ENCODE results near the gene GTPBP2. TPM values are rescaled to one million over a fixed set of nuclear protein-coding genes. Genes with fewer than 3 reads are reported as not detected.

GTPBP2 gene
- total RNA-seq, 1 experiment from 2014 or later, result 76.4 TPM

DNA sequence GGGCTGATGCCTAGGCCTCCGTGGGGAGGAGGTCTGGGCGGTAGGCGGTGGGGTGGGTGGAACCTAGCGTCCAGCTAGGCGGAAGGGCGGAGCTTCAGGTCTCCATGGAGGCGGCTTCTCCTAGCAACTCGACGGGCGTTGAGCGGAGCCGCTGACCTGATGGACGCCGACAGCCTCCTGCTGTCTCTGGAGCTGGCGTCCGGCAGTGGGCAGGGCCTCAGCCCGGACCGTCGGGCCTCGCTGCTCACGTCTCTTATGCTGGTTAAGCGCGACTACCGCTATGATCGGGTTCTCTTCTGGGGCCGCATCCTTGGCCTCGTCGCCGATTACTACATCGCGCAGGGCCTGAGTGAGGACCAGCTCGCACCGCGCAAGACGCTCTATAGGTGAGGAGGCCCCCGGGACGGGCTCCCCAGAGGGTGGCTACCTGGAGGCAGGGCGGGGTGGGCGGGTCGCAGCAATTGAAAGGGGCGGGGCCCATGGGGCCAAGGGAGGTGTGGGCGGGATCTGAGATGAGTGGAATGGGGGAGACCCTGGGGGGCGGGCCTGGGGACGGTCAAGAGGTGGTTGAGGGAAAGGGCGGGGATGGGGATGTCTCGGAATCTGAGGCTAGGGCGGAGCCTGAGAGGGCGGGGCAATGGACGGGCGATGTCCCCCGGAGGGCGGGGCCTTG lies 16.0 kb upstream of the GTPBP2 start, which contains the start of gene RSPH9:
Gene RSPH9, plus strand, starts transcription at position 97 of the 673 bp plus-strand sequence. Its CDS starts 63 bp downstream, at position 160.
- DNase-seq (ENCODE audit: low spot score) (peak; percentile 99), ATAC-seq (peak; percentile 94)
- H3K27ac Mint-ChIP-seq, result peak within 1 kb of the TSS; percentile 99
- no peak for TF ChIP-seq RORB (CRISPR knock-in tag; IDR thresholded peaks at IDR 0.05)
- TF ChIP-seq FOXP1 (CRISPR knock-in tag; IDR thresholded peaks at IDR 0.05; ENCODE audit: borderline replicate concordance), result no peak
- TF ChIP-seq ZNF423 (CRISPR knock-in tag; IDR thresholded peaks at IDR 0.05), result peak; percentile 31; the same call in 1 of the 2 replicates
- no peak for TF ChIP-seq CREB1 (CRISPR knock-in tag; IDR thresholded peaks at IDR 0.05)
- no peak for TF ChIP-seq RELA (CRISPR knock-in tag; IDR thresholded peaks at IDR 0.05; ENCODE audit: borderline replicate concordance)
- TF ChIP-seq SP1 (CRISPR knock-in tag; conservative IDR thresholded peaks at IDR 0.05), result peak; percentile 17; the same call in 1 of the 2 replicates
- TF ChIP-seq, protein P1, sequence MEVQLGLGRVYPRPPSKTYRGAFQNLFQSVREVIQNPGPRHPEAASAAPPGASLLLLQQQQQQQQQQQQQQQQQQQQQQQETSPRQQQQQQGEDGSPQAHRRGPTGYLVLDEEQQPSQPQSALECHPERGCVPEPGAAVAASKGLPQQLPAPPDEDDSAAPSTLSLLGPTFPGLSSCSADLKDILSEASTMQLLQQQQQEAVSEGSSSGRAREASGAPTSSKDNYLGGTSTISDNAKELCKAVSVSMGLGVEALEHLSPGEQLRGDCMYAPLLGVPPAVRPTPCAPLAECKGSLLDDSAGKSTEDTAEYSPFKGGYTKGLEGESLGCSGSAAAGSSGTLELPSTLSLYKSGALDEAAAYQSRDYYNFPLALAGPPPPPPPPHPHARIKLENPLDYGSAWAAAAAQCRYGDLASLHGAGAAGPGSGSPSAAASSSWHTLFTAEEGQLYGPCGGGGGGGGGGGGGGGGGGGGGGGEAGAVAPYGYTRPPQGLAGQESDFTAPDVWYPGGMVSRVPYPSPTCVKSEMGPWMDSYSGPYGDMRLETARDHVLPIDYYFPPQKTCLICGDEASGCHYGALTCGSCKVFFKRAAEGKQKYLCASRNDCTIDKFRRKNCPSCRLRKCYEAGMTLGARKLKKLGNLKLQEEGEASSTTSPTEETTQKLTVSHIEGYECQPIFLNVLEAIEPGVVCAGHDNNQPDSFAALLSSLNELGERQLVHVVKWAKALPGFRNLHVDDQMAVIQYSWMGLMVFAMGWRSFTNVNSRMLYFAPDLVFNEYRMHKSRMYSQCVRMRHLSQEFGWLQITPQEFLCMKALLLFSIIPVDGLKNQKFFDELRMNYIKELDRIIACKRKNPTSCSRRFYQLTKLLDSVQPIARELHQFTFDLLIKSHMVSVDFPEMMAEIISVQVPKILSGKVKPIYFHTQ (CRISPR knock-in tag; IDR thresholded peaks at IDR 0.05), result no peak
- peaks cover 15% of the 10 kb centered on the region for H3K4me1 Mint-ChIP-seq
- H3K9me3 Mint-ChIP-seq, result no peaks in the 10 kb centered on the region
- H3K4me3 Mint-ChIP-seq, result peak within 1 kb of the TSS; percentile 76
- peaks cover 14% of the 10 kb centered on the region for H3K36me3 Mint-ChIP-seq
- CTCF ChIA-PET, result interaction anchor here (0.8 to 2.6 kb wide), 16 partner anchors 9 to 434 kb away, joined by 3 to 45 read pairs (median 6); partner anchors contain the start of genes GTPBP2, MAD2L1BP and VEGFA
- peaks cover 3% of the 10 kb centered on the region; the same call in 1 of the 2 replicates for H3K27me3 Mint-ChIP-seq (ENCODE audit: low read depth)
- POLR2A ChIA-PET, result interaction anchor here (0.5 to 2.5 kb wide), 7 partner anchors 9 to 357 kb away, joined by 3 to 32 read pairs (median 4); partner anchors contain the start of genes GTPBP2 and MAD2L1BP

DNA sequence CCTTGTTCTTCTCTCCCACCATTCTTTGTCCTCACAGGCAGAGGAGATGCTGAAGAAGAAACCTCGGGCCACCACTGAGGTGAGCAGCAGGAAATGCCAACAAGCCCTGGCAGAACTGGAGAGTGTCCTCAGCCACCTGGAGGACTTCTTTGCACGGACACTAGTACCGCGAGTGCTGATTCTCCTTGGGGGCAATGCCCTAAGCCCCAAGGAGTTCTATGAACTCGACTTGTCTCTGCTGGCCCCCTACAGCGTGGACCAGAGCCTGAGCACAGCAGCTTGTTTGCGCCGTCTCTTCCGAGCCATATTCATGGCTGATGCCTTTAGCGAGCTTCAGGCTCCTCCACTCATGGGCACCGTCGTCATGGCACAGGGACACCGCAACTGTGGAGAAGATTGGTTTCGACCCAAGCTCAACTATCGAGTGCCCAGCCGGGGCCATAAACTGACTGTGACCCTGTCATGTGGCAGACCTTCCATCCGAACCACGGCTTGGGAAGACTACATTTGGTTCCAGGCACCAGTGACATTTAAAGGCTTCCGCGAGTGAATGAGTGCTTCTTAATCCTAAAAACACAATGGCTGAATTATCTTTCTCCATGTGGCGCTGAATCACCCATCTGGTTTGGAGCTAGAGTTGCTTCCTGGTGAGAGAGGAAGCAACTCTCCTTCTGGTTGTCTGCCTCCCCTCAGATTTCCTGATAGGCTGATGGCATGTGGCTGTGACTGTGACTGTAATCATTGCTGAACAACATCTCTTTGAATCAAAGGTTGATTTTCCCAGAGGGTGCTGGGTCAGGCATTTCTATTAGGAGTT lies 11.1 kb upstream of the GTPBP2 start:
- no peak for TF ChIP-seq OVOL2 (CRISPR knock-in tag; IDR thresholded peaks at IDR 0.05; ENCODE audit: borderline replicate concordance)
- no peak for TF ChIP-seq SP1 (CRISPR knock-in tag; conservative IDR thresholded peaks at IDR 0.05)
- TF ChIP-seq ATF1 (CRISPR knock-in tag; IDR thresholded peaks at IDR 0.05), result no peak
- no peak for TF ChIP-seq GRHL2 (CRISPR knock-in tag; IDR thresholded peaks at IDR 0.05; ENCODE audit: insufficient replicate concordance, severe bottlenecking)
- no peak for TF ChIP-seq ELF4 (CRISPR knock-in tag; IDR thresholded peaks at IDR 0.05; ENCODE audit: low read depth)
- no peak for TF ChIP-seq ZNF263 (CRISPR knock-in tag; IDR thresholded peaks at IDR 0.05; ENCODE audit: low read depth)
- TF ChIP-seq SMAD3 (CRISPR knock-in tag; IDR thresholded peaks at IDR 0.05; ENCODE audit: borderline replicate concordance), result no peak
- TF ChIP-seq, protein P2, sequence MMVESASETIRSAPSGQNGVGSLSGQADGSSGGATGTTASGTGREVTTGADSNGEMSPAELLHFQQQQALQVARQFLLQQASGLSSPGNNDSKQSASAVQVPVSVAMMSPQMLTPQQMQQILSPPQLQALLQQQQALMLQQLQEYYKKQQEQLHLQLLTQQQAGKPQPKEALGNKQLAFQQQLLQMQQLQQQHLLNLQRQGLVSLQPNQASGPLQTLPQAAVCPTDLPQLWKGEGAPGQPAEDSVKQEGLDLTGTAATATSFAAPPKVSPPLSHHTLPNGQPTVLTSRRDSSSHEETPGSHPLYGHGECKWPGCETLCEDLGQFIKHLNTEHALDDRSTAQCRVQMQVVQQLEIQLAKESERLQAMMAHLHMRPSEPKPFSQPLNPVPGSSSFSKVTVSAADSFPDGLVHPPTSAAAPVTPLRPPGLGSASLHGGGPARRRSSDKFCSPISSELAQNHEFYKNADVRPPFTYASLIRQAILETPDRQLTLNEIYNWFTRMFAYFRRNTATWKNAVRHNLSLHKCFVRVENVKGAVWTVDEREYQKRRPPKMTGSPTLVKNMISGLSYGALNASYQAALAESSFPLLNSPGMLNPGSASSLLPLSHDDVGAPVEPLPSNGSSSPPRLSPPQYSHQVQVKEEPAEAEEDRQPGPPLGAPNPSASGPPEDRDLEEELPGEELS (CRISPR knock-in tag; IDR thresholded peaks at IDR 0.05), result no peak
- TF ChIP-seq, protein P3, sequence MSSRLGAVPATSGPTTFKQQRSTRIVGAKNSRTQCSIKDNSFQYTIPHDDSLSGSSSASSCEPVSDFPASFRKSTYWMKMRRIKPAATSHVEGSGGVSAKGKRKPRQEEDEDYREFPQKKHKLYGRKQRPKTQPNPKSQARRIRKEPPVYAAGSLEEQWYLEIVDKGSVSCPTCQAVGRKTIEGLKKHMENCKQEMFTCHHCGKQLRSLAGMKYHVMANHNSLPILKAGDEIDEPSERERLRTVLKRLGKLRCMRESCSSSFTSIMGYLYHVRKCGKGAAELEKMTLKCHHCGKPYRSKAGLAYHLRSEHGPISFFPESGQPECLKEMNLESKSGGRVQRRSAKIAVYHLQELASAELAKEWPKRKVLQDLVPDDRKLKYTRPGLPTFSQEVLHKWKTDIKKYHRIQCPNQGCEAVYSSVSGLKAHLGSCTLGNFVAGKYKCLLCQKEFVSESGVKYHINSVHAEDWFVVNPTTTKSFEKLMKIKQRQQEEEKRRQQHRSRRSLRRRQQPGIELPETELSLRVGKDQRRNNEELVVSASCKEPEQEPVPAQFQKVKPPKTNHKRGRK (CRISPR knock-in tag; IDR thresholded peaks at IDR 0.05; ENCODE audit: borderline replicate concordance), result no peak
- TF ChIP-seq KAT7 (CRISPR knock-in tag; IDR thresholded peaks at IDR 0.05; ENCODE audit: borderline replicate concordance), result no peak
- TF ChIP-seq TEAD1 (CRISPR knock-in tag; IDR thresholded peaks at IDR 0.05), result no peak
- TF ChIP-seq, protein P4, sequence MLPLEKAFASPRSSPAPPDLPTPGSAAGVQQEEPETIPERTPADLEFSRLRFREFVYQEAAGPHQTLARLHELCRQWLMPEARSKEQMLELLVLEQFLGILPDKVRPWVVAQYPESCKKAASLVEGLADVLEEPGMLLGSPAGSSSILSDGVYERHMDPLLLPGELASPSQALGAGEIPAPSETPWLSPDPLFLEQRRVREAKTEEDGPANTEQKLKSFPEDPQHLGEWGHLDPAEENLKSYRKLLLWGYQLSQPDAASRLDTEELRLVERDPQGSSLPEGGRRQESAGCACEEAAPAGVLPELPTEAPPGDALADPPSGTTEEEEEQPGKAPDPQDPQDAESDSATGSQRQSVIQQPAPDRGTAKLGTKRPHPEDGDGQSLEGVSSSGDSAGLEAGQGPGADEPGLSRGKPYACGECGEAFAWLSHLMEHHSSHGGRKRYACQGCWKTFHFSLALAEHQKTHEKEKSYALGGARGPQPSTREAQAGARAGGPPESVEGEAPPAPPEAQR (CRISPR knock-in tag; IDR thresholded peaks at IDR 0.05), result no peak
- no peak for TF ChIP-seq PRRX2 (CRISPR knock-in tag; IDR thresholded peaks at IDR 0.05)
- no peak for TF ChIP-seq TCF7 (CRISPR knock-in tag; IDR thresholded peaks at IDR 0.05; ENCODE audit: low read depth)
- TF ChIP-seq CREB1 (CRISPR knock-in tag; IDR thresholded peaks at IDR 0.05), result no peak
- no peak for TF ChIP-seq CBFB (CRISPR knock-in tag; IDR thresholded peaks at IDR 0.05; ENCODE audit: low read depth)
- CTCF ChIA-PET, result no interaction called here
- ATAC-seq (no peak), DNase-seq (ENCODE audit: low spot score) (no peak)
- POLR2A ChIA-PET, result interaction anchor here (0.8 kb wide), 1 partner anchor 25 kb away, joined by 3 read pairs; no protein-coding TSS in a partner anchor
- Mint-ChIP-seq H3K27me3 (ENCODE audit: low read depth) (no peaks in the 10 kb centered on the region), H3K4me3 (no peak overlapping the region), H3K4me1 (peaks cover 22% of the 10 kb centered on the region), H3K27ac (peak overlapping the region; percentile 17; the same call in 1 of the 2 replicates), H3K9me3 (no peaks in the 10 kb centered on the region), H3K36me3 (peaks cover 30% of the 10 kb centered on the region)
